ENCODE data around the gene DOP1A.

DOP1A gene

GRCh38 chr6:83216806-83217205 lies 149.3 kb downstream of the DOP1A start:
- Histone ChIP-seq H4K8ac (ENCODE audit: low read depth, low read length) (no peak overlapping the region), H2AFZ (ENCODE audit: low read length) (no peak overlapping the region), H3K4me2 (ENCODE audit: insufficient read depth, low read length, poor library complexity, severe bottlenecking) (no peak overlapping the region), H3K79me1 (ENCODE audit: low read depth, low read length) (no peaks in the 10 kb centered on the region), H2BK5ac (ENCODE audit: low read length) (no peak overlapping the region), H3K23ac (ENCODE audit: low read depth, low read length, poor library complexity) (no peak overlapping the region), H4K91ac (ENCODE audit: low read depth, low read length, poor library complexity) (no peak overlapping the region), H3K4ac (ENCODE audit: low read length) (no peak overlapping the region), H3K27me3 (ENCODE audit: control insufficient read depth in 3 of 3, insufficient read depth in 3 of 3, low read depth in 1 of 3, low read length in 3 of 3) (peaks cover 0 to 31% (median 0%) of the 10 kb centered on the region in 3 experiments), H3K36me3 (replicated peaks in 1 of 2; ENCODE audit: control insufficient read depth in 2 of 2, insufficient read depth in 2 of 2, low read length in 2 of 2) (no peaks in the 10 kb centered on the region), H3K4me1 (ENCODE audit: control insufficient read depth in 2 of 2, insufficient read depth in 1 of 2, low read depth in 1 of 2, low read length in 2 of 2) (no peaks in the 10 kb centered on the region), H2BK120ac (ENCODE audit: low read depth, low read length) (no peak overlapping the region), H3K9me3 (replicated peaks in 1 of 2; ENCODE audit: control insufficient read depth in 2 of 2, insufficient read depth in 1 of 2, low read depth in 1 of 2, low read length in 2 of 2) (no peaks in the 10 kb centered on the region), H2BK12ac (ENCODE audit: low read length) (no peak overlapping the region), H3K9ac (ENCODE audit: low read depth, low read length, poor library complexity) (no peak overlapping the region), H3K4me3 (ENCODE audit: low read length in 2 of 2) (no peak overlapping the region), H2AK5ac (ENCODE audit: low read depth, low read length) (no peak overlapping the region), H3K27ac (replicated peaks; ENCODE audit: low read length) (no peak overlapping the region), H3K14ac (ENCODE audit: low read length) (no peak overlapping the region), H2BK15ac (ENCODE audit: low read length) (no peak overlapping the region), H3K18ac (ENCODE audit: low read length) (no peak overlapping the region)
- no peak for DNase-seq (ENCODE audit: low spot score)

All from neuronal stem cell (in vitro differentiated cells).